ENCODE measurements around the gene SIRPA.

The SIRPA gene

GRCh38 chr20:1875762-1876161 is 19.4 kb upstream of the SIRPA start:
- WGBS = 37% methylated on average over 7 of the region's 7 CpGs
- Histone ChIP-seq H3K79me1 (replicated peaks; ENCODE audit: low read length, poor library complexity, severe bottlenecking) (no peaks in the 10 kb centered on the region), H3K14ac (ENCODE audit: low read length in 2 of 2) (no peak overlapping the region), H3K4me3 (ENCODE audit: insufficient read depth in 1 of 2, low read depth in 1 of 2, low read length in 2 of 2) (no peak overlapping the region), H3K23ac (ENCODE audit: low read length in 2 of 2) (peak overlapping the region in 1 of 2 experiments; percentile 28), H3K4me2 (ENCODE audit: low read length, poor library complexity, severe bottlenecking) (no peak overlapping the region), H3K4me1 (ENCODE audit: control insufficient read depth, insufficient read depth, low read depth, low read length) (no peaks in the 10 kb centered on the region), H4K8ac (ENCODE audit: low read length) (no peak overlapping the region), H2AFZ (ENCODE audit: low read depth, low read length) (no peak overlapping the region), H2AK5ac (ENCODE audit: low read length, severe bottlenecking) (no peak overlapping the region), H3K9ac (ENCODE audit: low read length) (no peak overlapping the region), H3K4ac (ENCODE audit: low read depth in 1 of 2, low read length in 2 of 2) (no peak overlapping the region), H2BK120ac (ENCODE audit: low read depth, low read length) (no peak overlapping the region), H3K27me3 (ENCODE audit: control insufficient read depth in 1 of 2, insufficient read depth in 1 of 2, low read length in 2 of 2) (peaks cover 18 to 72% of the 10 kb centered on the region in 2 experiments), H2BK12ac (ENCODE audit: low read length in 2 of 2) (no peak overlapping the region), H3K36me3 (ENCODE audit: control insufficient read depth in 1 of 2, insufficient read depth in 2 of 2, low read depth in 1 of 2, low read length in 2 of 2) (no peaks in the 10 kb centered on the region), H4K91ac (ENCODE audit: low read length) (no peak overlapping the region), H3K27ac (ENCODE audit: low read length, poor library complexity, severe bottlenecking) (no peak overlapping the region), H2BK15ac (ENCODE audit: low read depth, poor library complexity, severe bottlenecking) (no peak overlapping the region), H2BK5ac (ENCODE audit: low read depth, low read length, poor library complexity, severe bottlenecking) (no peak overlapping the region), H3K9me3 (ENCODE audit: control insufficient read depth, low read length) (peaks cover 3% of the 10 kb centered on the region), H3K18ac (ENCODE audit: low read depth in 1 of 2, low read length in 2 of 2) (no peak overlapping the region)
- peak; percentile 53 for DNase-seq

GRCh38 chr20:1876217-1876921 is 18.8 kb upstream of the SIRPA start:
- Histone ChIP-seq H3K9ac (ENCODE audit: low read length) (no peak overlapping the region), H3K36me3 (ENCODE audit: control insufficient read depth in 1 of 2, insufficient read depth in 2 of 2, low read depth in 1 of 2, low read length in 2 of 2) (no peaks in the 10 kb centered on the region), H2AFZ (ENCODE audit: low read depth, low read length) (no peak overlapping the region), H3K4me2 (ENCODE audit: low read length, poor library complexity, severe bottlenecking) (no peak overlapping the region), H3K4me3 (ENCODE audit: insufficient read depth in 1 of 2, low read depth in 1 of 2, low read length in 2 of 2) (no peak overlapping the region), H2BK12ac (ENCODE audit: low read length in 2 of 2) (no peak overlapping the region), H2AK5ac (ENCODE audit: low read length, severe bottlenecking) (no peak overlapping the region), H3K4me1 (ENCODE audit: control insufficient read depth, insufficient read depth, low read depth, low read length) (no peaks in the 10 kb centered on the region), H3K4ac (ENCODE audit: low read depth in 1 of 2, low read length in 2 of 2) (no peak overlapping the region), H3K27me3 (ENCODE audit: control insufficient read depth in 1 of 2, insufficient read depth in 1 of 2, low read length in 2 of 2) (peaks cover 24 to 75% of the 10 kb centered on the region in 2 experiments), H3K14ac (ENCODE audit: low read length in 2 of 2) (no peak overlapping the region), H3K79me1 (replicated peaks; ENCODE audit: low read length, poor library complexity, severe bottlenecking) (no peaks in the 10 kb centered on the region), H2BK120ac (ENCODE audit: low read depth, low read length) (no peak overlapping the region), H2BK5ac (ENCODE audit: low read depth, low read length, poor library complexity, severe bottlenecking) (no peak overlapping the region), H3K9me3 (ENCODE audit: control insufficient read depth, low read length) (peaks cover 3% of the 10 kb centered on the region), H4K91ac (ENCODE audit: low read length) (no peak overlapping the region), H3K27ac (ENCODE audit: low read length, poor library complexity, severe bottlenecking) (no peak overlapping the region), H3K23ac (ENCODE audit: low read length in 2 of 2) (no peak overlapping the region), H2BK15ac (ENCODE audit: low read depth, poor library complexity, severe bottlenecking) (no peak overlapping the region), H3K18ac (ENCODE audit: low read depth in 1 of 2, low read length in 2 of 2) (no peak overlapping the region), H4K8ac (ENCODE audit: low read length) (no peak overlapping the region)
- DNase-seq = no peak
- 78% methylated on average over 7 of the region's 7 CpGs for WGBS

GRCh38 chr20:1876975-1877608 is 18.1 kb upstream of the SIRPA start:
- no peak overlapping the region for H3K27ac ChIP-seq (ENCODE audit: low read length, poor library complexity, severe bottlenecking)
- no peak overlapping the region for H2BK120ac ChIP-seq (ENCODE audit: low read depth, low read length)
- H2BK15ac ChIP-seq (ENCODE audit: low read depth, poor library complexity, severe bottlenecking) = no peak overlapping the region
- H4K91ac ChIP-seq (ENCODE audit: low read length) = no peak overlapping the region
- no peaks in the 10 kb centered on the region for H3K4me1 ChIP-seq (ENCODE audit: control insufficient read depth, insufficient read depth, low read depth, low read length)
- no peak overlapping the region for H3K4me3 ChIP-seq (ENCODE audit: insufficient read depth in 1 of 2, low read depth in 1 of 2, low read length in 2 of 2)
- 91% methylated on average over 6 of the region's 11 CpGs for WGBS
- H3K36me3 ChIP-seq (ENCODE audit: control insufficient read depth in 1 of 2, insufficient read depth in 2 of 2, low read depth in 1 of 2, low read length in 2 of 2) = no peaks in the 10 kb centered on the region
- no peak overlapping the region for H2AK5ac ChIP-seq (ENCODE audit: low read length, severe bottlenecking)
- H2BK5ac ChIP-seq (ENCODE audit: low read depth, low read length, poor library complexity, severe bottlenecking) = no peak overlapping the region
- no peak overlapping the region for H3K23ac ChIP-seq (ENCODE audit: low read length in 2 of 2)
- DNase-seq = no peak
- no peak overlapping the region for H2AFZ ChIP-seq (ENCODE audit: low read depth, low read length)
- H3K4me2 ChIP-seq (ENCODE audit: low read length, poor library complexity, severe bottlenecking) = no peak overlapping the region
- H4K8ac ChIP-seq (ENCODE audit: low read length) = no peak overlapping the region
- H2BK12ac ChIP-seq (ENCODE audit: low read length in 2 of 2) = no peak overlapping the region
- no peaks in the 10 kb centered on the region for H3K79me1 ChIP-seq (replicated peaks; ENCODE audit: low read length, poor library complexity, severe bottlenecking)
- H3K14ac ChIP-seq (ENCODE audit: low read length in 2 of 2) = no peak overlapping the region
- peaks cover 31 to 75% of the 10 kb centered on the region in 2 experiments for H3K27me3 ChIP-seq (ENCODE audit: control insufficient read depth in 1 of 2, insufficient read depth in 1 of 2, low read length in 2 of 2)
- no peak overlapping the region for H3K18ac ChIP-seq (ENCODE audit: low read depth in 1 of 2, low read length in 2 of 2)
- no peak overlapping the region for H3K4ac ChIP-seq (ENCODE audit: low read depth in 1 of 2, low read length in 2 of 2)
- H3K9me3 ChIP-seq (ENCODE audit: control insufficient read depth, low read length) = peaks cover 3% of the 10 kb centered on the region
- H3K9ac ChIP-seq (ENCODE audit: low read length) = no peak overlapping the region

GRCh38 chr20:1877609-1878200 is 17.5 kb upstream of the SIRPA start:
- H3K36me3 ChIP-seq (ENCODE audit: control insufficient read depth in 1 of 2, insufficient read depth in 2 of 2, low read depth in 1 of 2, low read length in 2 of 2) = no peaks in the 10 kb centered on the region
- H2BK5ac ChIP-seq (ENCODE audit: low read depth, low read length, poor library complexity, severe bottlenecking) = no peak overlapping the region
- H2BK15ac ChIP-seq (ENCODE audit: low read depth, poor library complexity, severe bottlenecking) = no peak overlapping the region
- H3K23ac ChIP-seq (ENCODE audit: low read length in 2 of 2) = no peak overlapping the region
- no peak overlapping the region for H2BK120ac ChIP-seq (ENCODE audit: low read depth, low read length)
- no peaks in the 10 kb centered on the region for H3K79me1 ChIP-seq (replicated peaks; ENCODE audit: low read length, poor library complexity, severe bottlenecking)
- H2AK5ac ChIP-seq (ENCODE audit: low read length, severe bottlenecking) = no peak overlapping the region
- H3K4me2 ChIP-seq (ENCODE audit: low read length, poor library complexity, severe bottlenecking) = no peak overlapping the region
- H3K4ac ChIP-seq (ENCODE audit: low read depth in 1 of 2, low read length in 2 of 2) = no peak overlapping the region
- H4K91ac ChIP-seq (ENCODE audit: low read length) = no peak overlapping the region
- no peak overlapping the region for H4K8ac ChIP-seq (ENCODE audit: low read length)
- H3K14ac ChIP-seq (ENCODE audit: low read length in 2 of 2) = no peak overlapping the region
- H2BK12ac ChIP-seq (ENCODE audit: low read length in 2 of 2) = no peak overlapping the region
- H3K27me3 ChIP-seq (ENCODE audit: control insufficient read depth in 1 of 2, insufficient read depth in 1 of 2, low read length in 2 of 2) = peaks cover 31 to 78% of the 10 kb centered on the region in 2 experiments
- H3K9me3 ChIP-seq (ENCODE audit: control insufficient read depth, low read length) = peaks cover 1% of the 10 kb centered on the region
- 86% methylated on average over 14 of the region's 14 CpGs for WGBS
- H2AFZ ChIP-seq (ENCODE audit: low read depth, low read length) = no peak overlapping the region
- no peak overlapping the region for H3K27ac ChIP-seq (ENCODE audit: low read length, poor library complexity, severe bottlenecking)
- H3K4me3 ChIP-seq (ENCODE audit: insufficient read depth in 1 of 2, low read depth in 1 of 2, low read length in 2 of 2) = no peak overlapping the region
- H3K4me1 ChIP-seq (ENCODE audit: control insufficient read depth, insufficient read depth, low read depth, low read length) = no peaks in the 10 kb centered on the region
- no peak overlapping the region for H3K9ac ChIP-seq (ENCODE audit: low read length)
- DNase-seq = no peak
- H3K18ac ChIP-seq (ENCODE audit: low read depth in 1 of 2, low read length in 2 of 2) = no peak overlapping the region
